Measurements from ENCODE around the gene AKAP8. TPM values are rescaled to one million over a fixed set of nuclear protein-coding genes. Genes with fewer than 3 reads are reported as not detected.

The AKAP8 gene
- total and polyA plus RNA-seq, 9 of the 15 experiments (the other 6 are each of a cell fraction or from before 2014, with no cell fraction given): 3.4 to 56.5 (median 15.0) TPM

DNA sequence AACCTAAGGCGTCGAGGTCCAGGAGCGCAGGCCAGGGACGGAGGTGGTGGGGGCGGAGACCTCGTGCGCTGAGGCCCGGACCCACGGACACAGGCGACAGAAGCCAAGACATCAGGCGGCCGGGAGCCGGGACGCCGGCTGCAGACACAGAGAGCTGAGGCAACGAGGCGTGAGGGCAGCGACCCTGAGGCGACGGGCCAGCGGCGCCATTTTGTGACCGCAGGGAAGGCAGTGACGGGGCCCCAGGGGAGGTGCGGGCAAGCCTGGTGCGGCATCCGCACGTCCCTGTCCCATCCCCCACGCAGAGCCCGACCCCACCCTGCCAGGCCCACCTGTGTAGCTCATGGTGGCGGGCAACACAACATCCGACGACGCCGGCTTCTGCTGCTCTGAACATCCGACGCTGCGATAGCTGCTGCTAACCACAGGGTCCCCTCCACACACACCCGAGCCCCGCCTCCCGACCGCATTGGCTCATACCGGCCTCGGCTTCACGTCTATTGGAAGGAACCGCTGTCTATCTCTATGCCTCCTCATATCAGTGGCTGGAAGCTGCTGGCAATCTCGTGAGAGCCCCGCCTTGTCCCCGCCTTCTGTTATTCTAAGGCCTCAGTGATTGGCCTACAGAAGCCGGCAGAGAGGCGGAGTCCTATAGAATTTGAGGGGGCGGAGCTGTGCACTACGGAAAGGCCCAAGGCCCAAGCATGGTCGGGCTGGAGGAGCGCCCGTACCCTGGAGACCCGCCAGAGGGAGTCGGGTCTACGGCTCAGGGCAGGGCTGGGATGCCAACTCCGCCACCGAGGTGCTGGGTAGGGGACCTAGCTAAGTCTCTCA is 39.2 kb upstream of the AKAP8 start, which contains the start of gene AKAP8L (continued):
- TF ChIP-seq, protein P1, sequence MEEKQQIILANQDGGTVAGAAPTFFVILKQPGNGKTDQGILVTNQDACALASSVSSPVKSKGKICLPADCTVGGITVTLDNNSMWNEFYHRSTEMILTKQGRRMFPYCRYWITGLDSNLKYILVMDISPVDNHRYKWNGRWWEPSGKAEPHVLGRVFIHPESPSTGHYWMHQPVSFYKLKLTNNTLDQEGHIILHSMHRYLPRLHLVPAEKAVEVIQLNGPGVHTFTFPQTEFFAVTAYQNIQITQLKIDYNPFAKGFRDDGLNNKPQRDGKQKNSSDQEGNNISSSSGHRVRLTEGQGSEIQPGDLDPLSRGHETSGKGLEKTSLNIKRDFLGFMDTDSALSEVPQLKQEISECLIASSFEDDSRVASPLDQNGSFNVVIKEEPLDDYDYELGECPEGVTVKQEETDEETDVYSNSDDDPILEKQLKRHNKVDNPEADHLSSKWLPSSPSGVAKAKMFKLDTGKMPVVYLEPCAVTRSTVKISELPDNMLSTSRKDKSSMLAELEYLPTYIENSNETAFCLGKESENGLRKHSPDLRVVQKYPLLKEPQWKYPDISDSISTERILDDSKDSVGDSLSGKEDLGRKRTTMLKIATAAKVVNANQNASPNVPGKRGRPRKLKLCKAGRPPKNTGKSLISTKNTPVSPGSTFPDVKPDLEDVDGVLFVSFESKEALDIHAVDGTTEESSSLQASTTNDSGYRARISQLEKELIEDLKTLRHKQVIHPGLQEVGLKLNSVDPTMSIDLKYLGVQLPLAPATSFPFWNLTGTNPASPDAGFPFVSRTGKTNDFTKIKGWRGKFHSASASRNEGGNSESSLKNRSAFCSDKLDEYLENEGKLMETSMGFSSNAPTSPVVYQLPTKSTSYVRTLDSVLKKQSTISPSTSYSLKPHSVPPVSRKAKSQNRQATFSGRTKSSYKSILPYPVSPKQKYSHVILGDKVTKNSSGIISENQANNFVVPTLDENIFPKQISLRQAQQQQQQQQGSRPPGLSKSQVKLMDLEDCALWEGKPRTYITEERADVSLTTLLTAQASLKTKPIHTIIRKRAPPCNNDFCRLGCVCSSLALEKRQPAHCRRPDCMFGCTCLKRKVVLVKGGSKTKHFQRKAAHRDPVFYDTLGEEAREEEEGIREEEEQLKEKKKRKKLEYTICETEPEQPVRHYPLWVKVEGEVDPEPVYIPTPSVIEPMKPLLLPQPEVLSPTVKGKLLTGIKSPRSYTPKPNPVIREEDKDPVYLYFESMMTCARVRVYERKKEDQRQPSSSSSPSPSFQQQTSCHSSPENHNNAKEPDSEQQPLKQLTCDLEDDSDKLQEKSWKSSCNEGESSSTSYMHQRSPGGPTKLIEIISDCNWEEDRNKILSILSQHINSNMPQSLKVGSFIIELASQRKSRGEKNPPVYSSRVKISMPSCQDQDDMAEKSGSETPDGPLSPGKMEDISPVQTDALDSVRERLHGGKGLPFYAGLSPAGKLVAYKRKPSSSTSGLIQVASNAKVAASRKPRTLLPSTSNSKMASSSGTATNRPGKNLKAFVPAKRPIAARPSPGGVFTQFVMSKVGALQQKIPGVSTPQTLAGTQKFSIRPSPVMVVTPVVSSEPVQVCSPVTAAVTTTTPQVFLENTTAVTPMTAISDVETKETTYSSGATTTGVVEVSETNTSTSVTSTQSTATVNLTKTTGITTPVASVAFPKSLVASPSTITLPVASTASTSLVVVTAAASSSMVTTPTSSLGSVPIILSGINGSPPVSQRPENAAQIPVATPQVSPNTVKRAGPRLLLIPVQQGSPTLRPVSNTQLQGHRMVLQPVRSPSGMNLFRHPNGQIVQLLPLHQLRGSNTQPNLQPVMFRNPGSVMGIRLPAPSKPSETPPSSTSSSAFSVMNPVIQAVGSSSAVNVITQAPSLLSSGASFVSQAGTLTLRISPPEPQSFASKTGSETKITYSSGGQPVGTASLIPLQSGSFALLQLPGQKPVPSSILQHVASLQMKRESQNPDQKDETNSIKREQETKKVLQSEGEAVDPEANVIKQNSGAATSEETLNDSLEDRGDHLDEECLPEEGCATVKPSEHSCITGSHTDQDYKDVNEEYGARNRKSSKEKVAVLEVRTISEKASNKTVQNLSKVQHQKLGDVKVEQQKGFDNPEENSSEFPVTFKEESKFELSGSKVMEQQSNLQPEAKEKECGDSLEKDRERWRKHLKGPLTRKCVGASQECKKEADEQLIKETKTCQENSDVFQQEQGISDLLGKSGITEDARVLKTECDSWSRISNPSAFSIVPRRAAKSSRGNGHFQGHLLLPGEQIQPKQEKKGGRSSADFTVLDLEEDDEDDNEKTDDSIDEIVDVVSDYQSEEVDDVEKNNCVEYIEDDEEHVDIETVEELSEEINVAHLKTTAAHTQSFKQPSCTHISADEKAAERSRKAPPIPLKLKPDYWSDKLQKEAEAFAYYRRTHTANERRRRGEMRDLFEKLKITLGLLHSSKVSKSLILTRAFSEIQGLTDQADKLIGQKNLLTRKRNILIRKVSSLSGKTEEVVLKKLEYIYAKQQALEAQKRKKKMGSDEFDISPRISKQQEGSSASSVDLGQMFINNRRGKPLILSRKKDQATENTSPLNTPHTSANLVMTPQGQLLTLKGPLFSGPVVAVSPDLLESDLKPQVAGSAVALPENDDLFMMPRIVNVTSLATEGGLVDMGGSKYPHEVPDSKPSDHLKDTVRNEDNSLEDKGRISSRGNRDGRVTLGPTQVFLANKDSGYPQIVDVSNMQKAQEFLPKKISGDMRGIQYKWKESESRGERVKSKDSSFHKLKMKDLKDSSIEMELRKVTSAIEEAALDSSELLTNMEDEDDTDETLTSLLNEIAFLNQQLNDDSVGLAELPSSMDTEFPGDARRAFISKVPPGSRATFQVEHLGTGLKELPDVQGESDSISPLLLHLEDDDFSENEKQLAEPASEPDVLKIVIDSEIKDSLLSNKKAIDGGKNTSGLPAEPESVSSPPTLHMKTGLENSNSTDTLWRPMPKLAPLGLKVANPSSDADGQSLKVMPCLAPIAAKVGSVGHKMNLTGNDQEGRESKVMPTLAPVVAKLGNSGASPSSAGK (IDR thresholded peaks at IDR 0.05): peak; percentile 63
- no peak for TF ChIP-seq NCOA2 (IDR thresholded peaks at IDR 0.05; ENCODE audit: partially characterized antibody in 2 of 2)
- TF ChIP-seq ZNF41 (CRISPR knock-in tag; conservative IDR thresholded peaks at IDR 0.05): no peak; the same call in 1 of the 2 replicates
- TF ChIP-seq ZNF134 (CRISPR knock-in tag; conservative IDR thresholded peaks at IDR 0.05): no peak
- TF ChIP-seq PURB (CRISPR knock-in tag; IDR thresholded peaks at IDR 0.05; ENCODE audit: low read depth): no peak
- no peak for TF ChIP-seq ZNF785 (CRISPR knock-in tag; IDR thresholded peaks at IDR 0.05)
- no peak for TF ChIP-seq PYGO2 (tag; IDR thresholded peaks at IDR 0.05)
- TF ChIP-seq, protein P2, sequence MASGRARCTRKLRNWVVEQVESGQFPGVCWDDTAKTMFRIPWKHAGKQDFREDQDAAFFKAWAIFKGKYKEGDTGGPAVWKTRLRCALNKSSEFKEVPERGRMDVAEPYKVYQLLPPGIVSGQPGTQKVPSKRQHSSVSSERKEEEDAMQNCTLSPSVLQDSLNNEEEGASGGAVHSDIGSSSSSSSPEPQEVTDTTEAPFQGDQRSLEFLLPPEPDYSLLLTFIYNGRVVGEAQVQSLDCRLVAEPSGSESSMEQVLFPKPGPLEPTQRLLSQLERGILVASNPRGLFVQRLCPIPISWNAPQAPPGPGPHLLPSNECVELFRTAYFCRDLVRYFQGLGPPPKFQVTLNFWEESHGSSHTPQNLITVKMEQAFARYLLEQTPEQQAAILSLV (tag; IDR thresholded peaks at IDR 0.05): no peak
- TF ChIP-seq RFX1 (IDR thresholded peaks at IDR 0.05): peak; percentile 42; the same call in 1 of the 2 replicates
